Dedifferentiated amniotic fluid mesenchymal stem cell (primary cell): Measurements from ENCODE around the gene DAW1.
"Not testable (repeated sequence)": the region's sequence is repeated elsewhere in the genome, so short reads cannot be mapped to it uniquely, and the experiment has no call there.

Source experiments
- DNase-seq: peaks from one replicate; pipeline ENCODE4 v3.0.0-alpha.2; 2016; ENCODE audit errors: extremely low spot score

Gene DAW1, protein sequence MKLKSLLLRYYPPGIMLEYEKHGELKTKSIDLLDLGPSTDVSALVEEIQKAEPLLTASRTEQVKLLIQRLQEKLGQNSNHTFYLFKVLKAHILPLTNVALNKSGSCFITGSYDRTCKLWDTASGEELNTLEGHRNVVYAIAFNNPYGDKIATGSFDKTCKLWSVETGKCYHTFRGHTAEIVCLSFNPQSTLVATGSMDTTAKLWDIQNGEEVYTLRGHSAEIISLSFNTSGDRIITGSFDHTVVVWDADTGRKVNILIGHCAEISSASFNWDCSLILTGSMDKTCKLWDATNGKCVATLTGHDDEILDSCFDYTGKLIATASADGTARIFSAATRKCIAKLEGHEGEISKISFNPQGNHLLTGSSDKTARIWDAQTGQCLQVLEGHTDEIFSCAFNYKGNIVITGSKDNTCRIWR

GRCh38 chr2:227871375-227871791 is at the start of gene DAW1:
DAW1 (plus strand) TSS chr2:227871631; CDS start chr2:227871690, 59 bp downstream.
- peak; percentile 56 for DNase-seq

- DNase-seq = no peak
Measured at GRCh38 chr2:227822416-227823003, 48.9 kb upstream of the DAW1 start.

DNA sequence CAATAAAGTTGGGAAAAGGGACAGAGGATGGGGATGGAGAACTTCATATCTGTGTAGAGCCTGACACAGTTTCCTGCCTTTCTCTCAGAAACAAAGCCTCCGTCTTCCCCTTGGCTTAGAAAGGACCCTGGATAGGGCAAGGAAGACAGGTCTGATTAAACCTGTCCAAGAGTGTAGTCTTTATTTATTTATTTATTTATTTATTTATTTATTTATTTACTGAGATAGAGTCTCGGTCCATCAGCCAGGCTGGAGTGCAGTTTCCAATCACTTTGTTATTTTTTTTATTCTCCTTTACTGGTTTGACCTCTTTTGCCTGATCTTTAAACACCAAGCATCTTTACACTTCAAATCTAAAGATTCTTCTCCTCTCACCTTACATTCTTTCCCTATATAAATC is 47.5 kb upstream of the DAW1 start:
- DNase-seq = no peak

- no peak for DNase-seq
Measured at GRCh38 chr2:227824711-227825110, 46.7 kb upstream of the DAW1 start.

DNA sequence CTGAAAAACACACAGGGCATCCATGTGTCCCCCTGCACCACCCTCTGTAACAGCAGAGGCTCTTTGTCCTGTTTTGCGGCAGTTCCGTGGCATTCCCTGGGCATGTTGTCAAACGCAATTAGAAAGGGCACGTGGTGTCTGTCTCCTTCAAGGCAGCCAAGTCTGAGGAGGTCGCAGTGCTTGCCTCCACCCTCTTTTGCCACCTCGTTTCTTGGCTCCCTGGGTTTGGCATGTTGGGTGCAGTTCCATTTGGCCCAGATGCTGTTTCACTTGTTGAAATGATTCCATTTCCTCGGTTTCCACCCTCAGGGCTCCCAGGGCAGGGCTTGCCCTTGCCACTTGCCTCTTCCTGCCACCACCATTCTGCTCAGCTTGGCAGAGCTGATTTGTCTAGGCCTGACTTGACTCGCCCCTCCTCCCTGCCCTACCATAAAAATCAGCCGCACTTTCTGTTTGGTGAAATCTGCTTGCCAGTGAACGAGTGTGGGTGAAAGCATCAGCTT is 45.4 kb upstream of the DAW1 start:
- no peak for DNase-seq

GRCh38 chr2:227826563-227826962 is 44.9 kb upstream of the DAW1 start:
- no peak for DNase-seq

DNA sequence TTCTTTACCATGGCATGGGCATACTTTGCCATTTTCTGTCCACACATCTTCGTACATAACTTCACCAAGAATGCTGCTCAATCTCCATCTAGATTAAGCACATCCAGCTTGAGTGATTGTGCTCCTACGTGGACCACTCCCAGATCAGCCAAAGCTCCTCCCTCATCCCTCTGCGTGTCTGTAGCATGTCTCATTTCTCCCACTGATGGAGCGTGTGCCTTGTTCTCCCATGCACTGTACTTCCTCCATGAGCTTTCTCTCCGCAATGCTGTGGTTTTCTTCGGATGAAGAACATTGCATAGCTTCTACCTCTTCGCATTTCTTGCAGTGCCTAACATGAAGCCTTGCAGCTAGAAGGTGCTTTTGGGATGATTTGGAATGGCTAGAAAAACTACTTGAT is 44.3 kb upstream of the DAW1 start:
- DNase-seq = no peak

DNA sequence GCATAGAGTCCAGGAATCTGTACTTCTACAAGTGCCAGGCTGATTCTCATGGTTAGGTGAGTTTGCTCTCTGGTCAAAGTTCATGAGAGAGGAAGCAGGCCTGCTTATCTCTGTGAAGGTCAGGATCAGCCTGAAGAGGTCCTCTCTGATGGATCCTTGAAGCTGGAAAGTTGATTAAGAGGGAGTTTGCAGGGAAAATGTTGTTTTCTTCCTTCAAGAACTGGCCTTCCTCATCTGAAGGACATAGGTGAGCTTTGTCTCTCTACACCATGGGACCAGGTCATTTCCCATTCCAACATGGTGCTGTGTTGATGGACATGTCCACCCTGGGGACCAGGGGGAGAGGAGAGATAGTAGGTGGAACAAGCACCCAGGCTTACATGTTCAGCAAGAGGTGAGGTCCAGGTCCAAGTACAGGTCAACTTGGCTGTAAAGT is 42.9 kb upstream of the DAW1 start:
- DNase-seq = no peak

- DNase-seq = no peak
Measured at GRCh38 chr2:227829337-227829736, 42.1 kb upstream of the DAW1 start.

DNA sequence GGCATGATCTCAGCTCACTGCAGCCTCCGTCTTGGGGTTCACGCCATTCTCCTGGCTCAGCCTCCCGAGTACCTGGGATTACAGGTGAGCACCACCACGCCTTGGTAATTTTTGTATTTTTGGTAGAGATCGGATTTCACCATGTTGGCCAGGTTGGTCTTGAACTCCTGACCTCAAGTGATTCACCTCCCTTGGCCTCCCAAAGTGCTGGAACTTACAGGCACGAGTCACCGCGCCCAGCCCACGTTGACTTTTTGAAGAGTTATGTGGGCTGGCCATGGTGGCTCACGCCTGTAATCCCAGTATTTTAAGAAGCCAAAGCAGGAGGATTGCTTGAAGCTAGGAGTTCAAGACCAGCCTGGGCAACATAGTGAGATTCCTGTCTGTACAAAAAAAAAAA is 37.0 kb upstream of the DAW1 start:
- no peak for DNase-seq

- DNase-seq = no peak
Measured at GRCh38 chr2:227834916-227835650, 36.3 kb upstream of the DAW1 start.

GRCh38 chr2:227839339-227840129 is 31.9 kb upstream of the DAW1 start:
- DNase-seq = not testable (repeated sequence)

GRCh38 chr2:227846831-227847230 is 24.6 kb upstream of the DAW1 start:
- DNase-seq = no peak

DNA sequence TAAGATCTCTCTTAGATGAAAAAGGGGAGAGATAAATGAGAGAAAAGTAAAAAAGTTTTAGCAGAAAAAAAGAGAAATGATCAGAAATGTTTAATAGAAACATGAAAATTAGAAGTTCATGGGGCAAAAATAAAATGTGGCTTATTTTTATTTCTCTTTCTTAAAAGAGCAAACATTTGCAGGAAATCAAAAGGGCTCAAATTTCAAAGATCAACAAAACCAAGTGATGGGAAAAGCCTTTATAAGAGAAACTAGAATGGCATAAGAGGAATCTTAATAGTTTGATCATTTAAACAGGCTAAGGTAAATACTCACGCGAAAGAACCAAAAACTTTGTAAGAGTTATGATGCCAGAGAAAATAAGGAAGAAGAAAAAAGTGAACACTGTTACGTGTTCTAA is 23.3 kb upstream of the DAW1 start:
- no peak for DNase-seq

GRCh38 chr2:227848586-227848985 is 22.8 kb upstream of the DAW1 start:
- DNase-seq = no peak

DNA sequence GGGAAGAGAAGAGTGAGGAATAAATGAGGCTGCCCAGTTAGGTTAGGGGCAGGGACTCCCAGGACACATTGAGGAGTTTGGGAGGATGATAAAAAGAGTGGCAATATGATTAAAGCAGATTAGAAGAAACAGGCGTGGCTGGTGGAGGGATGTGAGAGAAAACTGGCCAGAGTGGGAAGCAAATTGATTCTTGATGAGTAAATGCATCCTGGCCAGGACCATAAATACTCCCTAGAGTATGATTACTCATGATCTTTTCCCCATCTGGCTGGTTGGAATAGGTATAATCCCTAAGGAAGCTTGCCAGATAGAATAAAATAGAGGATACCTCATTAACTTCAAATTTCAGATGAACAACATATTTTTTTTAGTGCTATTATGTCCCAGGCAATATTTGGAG is 21.5 kb upstream of the DAW1 start:
- no peak for DNase-seq

DNA sequence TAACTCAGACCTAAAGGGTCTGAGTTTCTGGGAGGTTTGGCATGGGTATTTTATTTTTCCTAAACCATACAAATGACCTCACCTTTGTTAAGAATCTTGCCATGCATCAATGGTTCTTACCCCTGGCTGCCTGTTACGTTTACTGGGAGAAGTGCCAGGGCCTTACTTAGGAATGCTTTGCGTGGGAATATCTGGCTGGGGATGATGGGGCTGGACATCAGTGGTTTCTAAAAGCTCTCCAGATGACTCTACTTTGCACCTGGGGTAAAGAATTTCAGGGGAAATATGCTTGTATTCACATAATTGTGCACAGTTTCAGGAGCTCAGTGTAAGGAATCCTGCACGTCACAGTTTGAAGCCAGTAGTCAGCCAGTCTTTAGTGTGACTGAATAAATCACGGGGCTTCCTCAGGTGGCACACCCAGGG is 18.2 kb upstream of the DAW1 start:
- peak; percentile 77 for DNase-seq

DNA sequence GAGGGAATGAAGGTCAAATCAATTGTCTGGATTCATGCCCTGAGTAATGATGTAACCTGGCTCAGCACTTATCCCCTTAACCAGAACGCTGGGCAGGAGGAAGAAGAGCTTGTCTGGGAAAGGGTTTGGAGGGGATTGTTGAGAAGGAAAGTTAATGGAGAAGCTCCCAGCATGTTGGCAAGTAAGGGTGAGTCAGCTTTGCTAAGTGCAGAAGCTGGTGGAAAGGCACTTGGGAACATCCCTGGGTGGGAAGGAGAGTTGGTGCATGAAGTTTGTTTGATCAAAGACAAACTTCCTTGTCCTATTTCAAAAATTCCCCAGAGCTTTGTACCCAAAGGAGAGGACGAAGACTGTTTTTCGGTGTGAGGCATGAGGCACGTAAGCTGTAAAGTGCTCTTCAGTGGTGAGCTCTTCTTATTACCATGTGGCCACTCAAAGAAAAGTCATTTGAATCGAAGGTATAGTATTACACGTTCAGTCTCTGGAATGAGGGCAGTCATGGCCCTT is 17.6 kb upstream of the DAW1 start:
- no peak for DNase-seq

- no peak for DNase-seq
Measured at GRCh38 chr2:227855440-227855839, 16.0 kb upstream of the DAW1 start.

DNA sequence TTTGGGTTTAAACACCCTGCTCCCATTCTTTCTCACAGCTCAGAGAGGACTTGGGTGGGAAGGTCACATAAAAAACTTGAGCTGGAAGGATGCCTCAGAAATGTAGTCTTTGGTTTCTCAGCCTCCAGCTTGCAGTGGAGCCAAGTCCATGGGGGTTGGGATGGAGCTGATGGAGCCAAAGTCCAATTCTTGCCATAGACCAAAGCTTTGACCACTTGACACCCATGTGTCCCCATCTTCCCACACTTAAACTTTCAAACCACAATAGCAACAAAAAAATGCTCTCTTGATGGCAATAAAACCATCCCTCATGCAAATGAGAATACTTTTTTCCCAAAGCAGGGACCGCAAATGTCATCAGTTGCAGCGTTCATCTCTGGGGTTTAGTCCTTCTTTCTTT is 14.7 kb upstream of the DAW1 start:
- no peak for DNase-seq

- no peak for DNase-seq
Measured at GRCh38 chr2:227860221-227860641, 11.2 kb upstream of the DAW1 start.
